GM23338 (cell line): ENCODE results near the gene OCA2. TPM values are rescaled to one million over a fixed set of nuclear protein-coding genes. Genes with fewer than 3 reads are reported as not detected.

Experiments
- ATAC-seq: fragments of 200-7000 bp; cut with Tn5 transposase; 3 replicates; pipeline ENCODE4 v1.9.1; 2020
- DNase-seq: peaks from one replicate; pipeline ENCODE4 v3.0.0-alpha.2; 2015; ENCODE audit warnings: low spot score
- H2AFZ ChIP-seq: fragments of 200-600 bp; sonication (generic); 2 replicates; pipeline ENCODE4 v1.8.0; 2016; ENCODE audit warnings: antibody characterized with exemption, mild to moderate bottlenecking, moderate library complexity
- H3F3A ChIP-seq: fragments of 200-600 bp; sonication (generic); replicated peaks from 2 replicates; pipeline ENCODE4 v1.8.0; 2017; ENCODE audit warnings: antibody characterized with exemption, mixed run types, low read depth
- H3K27ac ChIP-seq: fragments of 200-600 bp; sonication (generic); 2 replicates; pipeline ENCODE4 v1.6.1; 2016; ENCODE audit warnings: low read depth
- H3K27me3 ChIP-seq: fragments of 200-600 bp; sonication (generic); 2 replicates; pipeline ENCODE4 v1.8.0; 2016; ENCODE audit warnings: mild to moderate bottlenecking, mixed run types, moderate library complexity; ENCODE audit not compliant: insufficient read depth
- H3K36me3 ChIP-seq: fragments of 200-600 bp; sonication (generic); 2 replicates; pipeline ENCODE4 v1.8.0; 2016; ENCODE audit warnings: mild to moderate bottlenecking; ENCODE audit not compliant: insufficient read depth
- H3K4me1 ChIP-seq: fragments of 200-600 bp; sonication (generic); 2 replicates; pipeline ENCODE4 v1.8.0; 2016; ENCODE audit warnings: mild to moderate bottlenecking, moderate library complexity; ENCODE audit not compliant: insufficient read depth
- H3K4me2 ChIP-seq: fragments of 200-600 bp; sonication (generic); 2 replicates; pipeline ENCODE4 v1.7.1; 2017; ENCODE audit warnings: mixed run types
- H3K4me3 ChIP-seq: fragments of 200-600 bp; sonication (generic); 2 replicates; pipeline ENCODE4 v1.6.1; 2016; ENCODE audit warnings: mixed run types
- H3K79me2 ChIP-seq: fragments of 200-600 bp; sonication (generic); replicated peaks from 2 replicates; pipeline ENCODE4 v1.8.0; 2017; ENCODE audit warnings: mild to moderate bottlenecking; ENCODE audit not compliant: insufficient read depth
- H3K9me2 ChIP-seq: fragments of 200-600 bp; sonication (generic); 2 replicates; pipeline ENCODE4 v1.8.0; 2017; ENCODE audit not compliant: insufficient read depth
- H4K20me1 ChIP-seq: fragments of 200-600 bp; sonication (generic); replicated peaks from 2 replicates; pipeline ENCODE4 v1.8.0; 2017; ENCODE audit warnings: mild to moderate bottlenecking; ENCODE audit not compliant: insufficient read depth
- H3K27ac Mint-ChIP-seq: 2 replicates; pipeline ENCODE4 v1.8.0; 2020; ENCODE audit warnings: inconsistent platforms, mild to moderate bottlenecking, moderate library complexity, mixed read lengths
- H3K27me3 Mint-ChIP-seq: 3 replicates; pipeline ENCODE4 v1.8.0; 2022; ENCODE audit warnings: low read depth, mild to moderate bottlenecking, moderate library complexity, mixed read lengths, inconsistent platforms; ENCODE audit not compliant: insufficient read depth, poor library complexity
- H3K36me3 Mint-ChIP-seq: 3 replicates; pipeline ENCODE4 v1.8.0; 2021; ENCODE audit warnings: low read depth, mild to moderate bottlenecking, inconsistent platforms, moderate library complexity, mixed read lengths
- H3K4me1 Mint-ChIP-seq: 3 replicates; pipeline ENCODE4 v1.8.0; 2020; ENCODE audit warnings: mild to moderate bottlenecking, inconsistent platforms, mixed read lengths
- H3K4me3 Mint-ChIP-seq: 3 replicates; pipeline ENCODE4 v1.8.0; 2021; ENCODE audit warnings: moderate library complexity, mild to moderate bottlenecking, inconsistent platforms, mixed read lengths
- H3K9me3 Mint-ChIP-seq: 3 replicates; pipeline ENCODE4 v1.8.0; 2020; ENCODE audit warnings: moderate library complexity, mild to moderate bottlenecking, inconsistent platforms, mixed read lengths
- CREB1 ChIP-seq: fragments of 250-450 bp; sonication (Bioruptor Pico); IDR thresholded peaks from 2 replicates; pipeline ENCODE4 v1.5.0; 2020; ENCODE audit warnings: low read depth, mild to moderate bottlenecking, moderate library complexity
- CTCF ChIP-seq, 2 experiments: fragments of 200-600 bp in 1 of 2; sonication (generic) in 1 of 2; conservative IDR thresholded peaks; 2 replicates each; pipeline versions ENCODE4 v1.5.1 to v1.6.1; 2016 to 2017; ENCODE audit warnings: antibody characterized with exemption in 2 of 2, low read depth in 2 of 2, mild to moderate bottlenecking in 2 of 2, moderate library complexity in 1 of 2
- EZH2 ChIP-seq: fragments of 200-600 bp; sonication (generic); IDR thresholded peaks from one replicate; pipeline ENCODE4 v1.8.0; 2017; ENCODE audit warnings: antibody characterized with exemption, mild to moderate bottlenecking, low read depth; ENCODE audit not compliant: unreplicated experiment
- EZH2phosphoT487 ChIP-seq: fragments of 200-600 bp; sonication (generic); IDR thresholded peaks from one replicate; pipeline ENCODE4 v1.8.1; 2018; ENCODE audit warnings: antibody characterized with exemption; ENCODE audit not compliant: unreplicated experiment
- JUNB ChIP-seq: IDR thresholded peaks from one replicate; pipeline ENCODE4 v1.6.1; 2016; ENCODE audit warnings: antibody characterized with exemption; ENCODE audit not compliant: unreplicated experiment
- NANOG ChIP-seq: IDR thresholded peaks from 2 replicates; pipeline ENCODE4 v1.6.1; 2016; ENCODE audit warnings: antibody characterized with exemption, borderline replicate concordance
- POLR2AphosphoS5 ChIP-seq: IDR thresholded peaks from 2 replicates; pipeline ENCODE4 v1.6.1; 2016; ENCODE audit warnings: antibody characterized with exemption, low read depth
- ZNF331 ChIP-seq: fragments of 250-450 bp; sonication (Bioruptor Pico); IDR thresholded peaks from 2 replicates; pipeline ENCODE4 v1.5.0; 2020; ENCODE audit warnings: low read depth, mild to moderate bottlenecking, moderate library complexity
- ZNF462 ChIP-seq: fragments of 250-450 bp; sonication (Bioruptor Pico); IDR thresholded peaks from 2 replicates; pipeline ENCODE4 v1.5.0; 2020; ENCODE audit warnings: mild to moderate bottlenecking, moderate library complexity
- polyA plus RNA-seq: library from polyadenylated mRNA; unstranded; fragments of >200 nt; fragmentation: Nextera tagmentation; extraction: Ambion mirVana; gene quantifications from 2 replicates; pipeline ENCODE4 v1.2.1, GENCODE V29; 2016
- total RNA-seq: library from RNA; depleted of rRNA; stranded (reverse); fragments of >200 nt; shearing (Covaris generic); gene quantifications from 2 replicates; pipeline ENCODE4 v1.2.3, GENCODE V29; 2014

The OCA2 gene
- total and polyA plus RNA-seq, 2 experiments from 2014 or later, result 0.40 to 0.69 TPM

- TF ChIP-seq ZNF462 (CRISPR knock-in tag) (no peak), CTCF (conservative IDR thresholded peaks at IDR 0.05; ENCODE audit: low read depth in 2 of 2) (no peak), EZH2phosphoT487 (no peak), NANOG (no peak), EZH2 (no peak)
These were observed 278.4 kb downstream of the OCA2 start (continued) for GRCh38 chr15:27820722-27821121.

- H3K27ac ChIP-seq, result no peak overlapping the region
- no peaks in the 10 kb centered on the region for H3K79me2 ChIP-seq
- H3K4me2 ChIP-seq, result no peak overlapping the region
- H3K4me3 Mint-ChIP-seq, result no peak overlapping the region
- no peak for ATAC-seq
- no peaks in the 10 kb centered on the region for H3K4me1 Mint-ChIP-seq
- no peak overlapping the region for H3K4me3 ChIP-seq
- peaks cover 5% of the 10 kb centered on the region; the same call in 2 of the 3 replicates for H3K9me3 Mint-ChIP-seq
- H3K27me3 Mint-ChIP-seq, result no peaks in the 10 kb centered on the region
- H3K36me3 ChIP-seq, result no peaks in the 10 kb centered on the region
- H3K27ac Mint-ChIP-seq, result no peak overlapping the region; the same call in 1 of the 2 replicates
- H4K20me1 ChIP-seq, result no peaks in the 10 kb centered on the region
- H3K4me1 ChIP-seq, result no peaks in the 10 kb centered on the region
- DNase-seq, result no peak
- no peak overlapping the region for H2AFZ ChIP-seq
- H3K36me3 Mint-ChIP-seq, result no peaks in the 10 kb centered on the region
- H3F3A ChIP-seq, result no peaks in the 10 kb centered on the region
- H3K9me2 ChIP-seq, result no peaks in the 10 kb centered on the region
- H3K27me3 ChIP-seq, result no peaks in the 10 kb centered on the region
- TF ChIP-seq CTCF (conservative IDR thresholded peaks at IDR 0.05; ENCODE audit: low read depth in 2 of 2), result no peak
- no peak for TF ChIP-seq JUNB
- no peak for TF ChIP-seq ZNF331 (CRISPR knock-in tag)
- no peak for TF ChIP-seq CREB1 (CRISPR knock-in tag)
- TF ChIP-seq NANOG, result no peak
- TF ChIP-seq POLR2AphosphoS5, result no peak
These were observed 278.9 kb downstream of the OCA2 start for GRCh38 chr15:27820232-27820631.
